Coronary artery (tissue), 2 donors: ENCODE data around the gene TECPR1.

Source experiments
- DNase-seq: peaks from one replicate; pipeline ENCODE4 v3.0.0-alpha.2; 2017; ENCODE audit warnings: low spot score
- H3K27ac ChIP-seq, 2 donors: fragments of 200-600 bp; sonication (generic); one replicate each; pipeline ENCODE4 v1.5.1; 2016 to 2019
- H3K4me3 ChIP-seq: fragments of 200-600 bp; sonication (generic); 2 replicates; pipeline ENCODE4 v1.5.1; 2016; ENCODE audit warnings: mild to moderate bottlenecking, moderate library complexity
- CTCF ChIP-seq: fragments of 200-600 bp; sonication (generic); IDR thresholded peaks from one replicate; pipeline ENCODE4 v1.5.1; 2019; ENCODE audit warnings: antibody characterized with exemption

The TECPR1 gene

DNA sequence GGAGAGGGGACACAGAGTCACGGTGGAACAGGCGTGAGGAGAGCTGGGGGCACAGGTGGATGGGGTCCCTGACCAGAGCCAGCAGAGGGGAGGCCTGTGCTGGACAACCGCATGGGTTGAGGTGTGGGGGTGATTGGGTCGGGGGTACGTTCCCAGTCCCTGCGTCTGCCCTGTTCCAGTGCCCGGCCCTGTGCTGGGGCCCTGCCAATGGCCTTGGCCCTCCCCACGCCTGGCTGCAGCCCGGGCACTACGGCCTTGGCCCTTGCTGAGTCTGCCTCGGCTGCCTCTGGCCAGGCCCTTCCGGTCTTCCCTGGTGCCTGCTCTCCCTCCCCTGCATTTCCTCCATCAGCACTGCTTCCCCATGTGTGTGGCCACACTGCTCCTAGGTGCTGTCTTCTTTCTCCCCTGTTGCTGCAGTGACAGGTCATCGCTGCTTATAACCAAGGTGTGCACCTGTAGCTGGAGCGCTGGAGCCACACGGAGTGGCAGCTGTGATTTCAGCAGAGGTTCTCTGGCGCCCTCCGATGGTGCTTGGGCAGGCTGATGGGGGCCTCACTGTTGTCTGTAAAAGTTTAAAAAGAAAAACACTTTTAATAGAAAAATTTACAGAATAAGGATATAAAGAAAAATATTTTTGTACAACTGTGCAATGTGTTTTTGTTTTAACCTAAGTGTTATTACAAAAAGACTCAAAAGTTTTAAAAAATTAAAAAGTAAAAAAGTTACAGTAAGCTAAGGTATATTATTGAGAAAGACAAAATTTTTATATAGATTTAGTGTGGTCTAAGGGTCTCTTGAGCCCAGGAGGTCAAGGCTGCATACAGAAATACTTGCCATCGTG lies 86.0 kb downstream of the TECPR1 start:
- no peak for DNase-seq
- peak; percentile 13 for TF ChIP-seq CTCF
- H3K27ac ChIP-seq, result no peak overlapping the region
- no peak overlapping the region for H3K4me3 ChIP-seq
